DND-41 (cell line): Measurements from ENCODE around the gene PRKAB1.
"Not testable (repeated sequence)": the region's sequence is repeated elsewhere in the genome, so short reads cannot be mapped to it uniquely, and the experiment has no call there.

ENCODE experiments used
- ATAC-seq: fragments of 200-7000 bp; cut with Tn5 transposase; 3 replicates; pipeline ENCODE4 v1.9.1; 2021; ENCODE audit warnings: low read depth; ENCODE audit not compliant: insufficient read depth
- DNase-seq: peaks from one replicate; pipeline ENCODE4 v3.0.0-alpha.2; 2020
- H2AFZ ChIP-seq: 2 replicates; pipeline ENCODE4 v1.6.0; 2012; ENCODE audit warnings: low read depth, low read length
- H3K27ac ChIP-seq: 2 replicates; pipeline ENCODE4 v1.5.1; 2012; ENCODE audit warnings: low read length, inconsistent platforms
- H3K27me3 ChIP-seq: fragments of 200-600 bp; sonication (generic); 2 replicates; pipeline ENCODE4 v1.6.0; 2012; ENCODE audit warnings: low read length, mild to moderate bottlenecking, inconsistent platforms; ENCODE audit not compliant: insufficient read depth, poor library complexity
- H3K36me3 ChIP-seq: 2 replicates; pipeline ENCODE4 v1.5.1; 2012; ENCODE audit warnings: low read length, inconsistent platforms; ENCODE audit not compliant: insufficient read depth
- H3K4me1 ChIP-seq: 2 replicates; pipeline ENCODE4 v1.5.1; 2012; ENCODE audit warnings: mild to moderate bottlenecking, low read length; ENCODE audit not compliant: insufficient read depth
- H3K4me2 ChIP-seq: 2 replicates; pipeline ENCODE4 v1.6.0; 2012; ENCODE audit warnings: mild to moderate bottlenecking, moderate library complexity, low read length, inconsistent platforms; ENCODE audit not compliant: insufficient read depth
- H3K4me3 ChIP-seq, 2 experiments: fragments of 200-600 bp in 1 of 2; shearing (Covaris generic) in 1 of 2; 2 replicates each; pipeline ENCODE4 v1.5.1; 2012 to 2016; ENCODE audit warnings: inconsistent platforms in 2 of 2, low read length in 2 of 2, mild to moderate bottlenecking in 2 of 2, low read depth in 1 of 2, moderate library complexity in 1 of 2
- H3K79me2 ChIP-seq: 2 replicates; pipeline ENCODE4 v1.6.0; 2012; ENCODE audit warnings: low read length, inconsistent platforms; ENCODE audit not compliant: insufficient read depth
- H3K9ac ChIP-seq: 2 replicates; pipeline ENCODE4 v1.6.0; 2012; ENCODE audit warnings: low read depth, mild to moderate bottlenecking, inconsistent platforms, low read length, moderate library complexity
- H3K9me3 ChIP-seq: 2 replicates; pipeline ENCODE4 v1.5.1; 2012; ENCODE audit warnings: low read length, moderate library complexity, mild to moderate bottlenecking, inconsistent platforms; ENCODE audit not compliant: insufficient read depth, severe bottlenecking
- H4K20me1 ChIP-seq: 2 replicates; pipeline ENCODE4 v1.6.0; 2012; ENCODE audit warnings: low read length; ENCODE audit not compliant: insufficient read depth
- EZH2 ChIP-seq: IDR thresholded peaks from 3 replicates; pipeline ENCODE4 v1.6.1; 2012; ENCODE audit warnings: borderline replicate concordance, low read depth, mild to moderate bottlenecking, moderate library complexity, low read length, inconsistent platforms; ENCODE audit not compliant: severe bottlenecking
- TF ChIP-seq, protein P1 (sequence below): IDR thresholded peaks from 2 replicates; pipeline ENCODE4 v1.5.1; 2012; ENCODE audit warnings: borderline replicate concordance, low read length, moderate library complexity, mild to moderate bottlenecking; ENCODE audit not compliant: poor library complexity, severe bottlenecking; ENCODE audit errors: extremely low read depth

Gene PRKAB1, protein sequence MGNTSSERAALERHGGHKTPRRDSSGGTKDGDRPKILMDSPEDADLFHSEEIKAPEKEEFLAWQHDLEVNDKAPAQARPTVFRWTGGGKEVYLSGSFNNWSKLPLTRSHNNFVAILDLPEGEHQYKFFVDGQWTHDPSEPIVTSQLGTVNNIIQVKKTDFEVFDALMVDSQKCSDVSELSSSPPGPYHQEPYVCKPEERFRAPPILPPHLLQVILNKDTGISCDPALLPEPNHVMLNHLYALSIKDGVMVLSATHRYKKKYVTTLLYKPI

DNA sequence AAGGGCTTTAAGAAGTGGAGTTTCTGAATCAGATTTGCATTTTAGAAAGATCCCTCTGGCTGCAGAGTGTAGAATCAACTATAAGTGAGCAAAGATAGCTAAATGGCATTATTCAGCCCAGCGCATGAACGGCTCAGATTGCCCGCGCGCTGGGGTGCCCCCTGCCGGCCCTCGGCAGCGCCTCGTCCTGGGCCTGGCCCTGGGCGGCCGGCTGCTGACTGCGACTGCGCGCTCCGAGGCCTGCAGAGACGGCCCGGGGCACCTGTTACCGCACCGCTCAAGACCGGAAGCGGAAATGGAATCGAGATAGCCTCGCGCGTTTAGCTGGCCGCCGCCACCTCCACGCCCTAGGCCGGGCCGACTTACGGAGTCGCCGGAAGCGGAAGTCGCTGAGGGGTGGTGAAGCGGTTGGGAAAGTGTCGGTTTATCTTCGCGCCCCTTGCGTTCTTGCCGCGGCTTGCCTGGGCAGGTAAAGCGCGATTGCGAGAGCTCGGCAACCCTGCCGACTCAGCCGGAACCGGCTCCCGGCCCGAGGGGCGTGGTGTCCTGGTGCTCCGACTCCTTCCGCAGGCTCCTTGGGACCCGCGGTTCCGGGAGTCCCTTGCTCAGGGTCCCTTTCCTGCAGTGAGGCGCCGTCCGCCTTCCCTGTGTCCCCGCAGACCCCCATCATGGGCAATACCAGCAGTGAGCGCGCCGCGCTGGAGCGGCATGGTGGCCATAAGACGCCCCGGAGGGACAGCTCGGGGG is at the start of gene PRKAB1:
Gene PRKAB1, plus strand, starts transcription at position 557 of the 747 bp plus-strand sequence. Its CDS starts 112 bp downstream, at position 669.
- Histone ChIP-seq H2AFZ (peak within 1 kb of the TSS; percentile 95), H3K9ac (peak within 1 kb of the TSS; percentile 94), H3K36me3 (peaks cover 34% of the 10 kb centered on the region), H4K20me1 (peaks cover 13% of the 10 kb centered on the region; the same call in 1 of the 2 replicates), H3K79me2 (peaks cover 44% of the 10 kb centered on the region), H3K4me3 (peak within 1 kb of the TSS; percentile 67 to 81), H3K27ac (peak within 1 kb of the TSS; percentile 95), H3K27me3 (no peaks in the 10 kb centered on the region), H3K4me2 (peak within 1 kb of the TSS; percentile 58), H3K4me1 (peaks cover 40% of the 10 kb centered on the region), H3K9me3 (no peaks in the 10 kb centered on the region)
- DNase-seq (peak; percentile 98), ATAC-seq (peak; percentile 92)
- TF ChIP-seq, protein P1, sequence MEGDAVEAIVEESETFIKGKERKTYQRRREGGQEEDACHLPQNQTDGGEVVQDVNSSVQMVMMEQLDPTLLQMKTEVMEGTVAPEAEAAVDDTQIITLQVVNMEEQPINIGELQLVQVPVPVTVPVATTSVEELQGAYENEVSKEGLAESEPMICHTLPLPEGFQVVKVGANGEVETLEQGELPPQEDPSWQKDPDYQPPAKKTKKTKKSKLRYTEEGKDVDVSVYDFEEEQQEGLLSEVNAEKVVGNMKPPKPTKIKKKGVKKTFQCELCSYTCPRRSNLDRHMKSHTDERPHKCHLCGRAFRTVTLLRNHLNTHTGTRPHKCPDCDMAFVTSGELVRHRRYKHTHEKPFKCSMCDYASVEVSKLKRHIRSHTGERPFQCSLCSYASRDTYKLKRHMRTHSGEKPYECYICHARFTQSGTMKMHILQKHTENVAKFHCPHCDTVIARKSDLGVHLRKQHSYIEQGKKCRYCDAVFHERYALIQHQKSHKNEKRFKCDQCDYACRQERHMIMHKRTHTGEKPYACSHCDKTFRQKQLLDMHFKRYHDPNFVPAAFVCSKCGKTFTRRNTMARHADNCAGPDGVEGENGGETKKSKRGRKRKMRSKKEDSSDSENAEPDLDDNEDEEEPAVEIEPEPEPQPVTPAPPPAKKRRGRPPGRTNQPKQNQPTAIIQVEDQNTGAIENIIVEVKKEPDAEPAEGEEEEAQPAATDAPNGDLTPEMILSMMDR: peak; percentile 91
- TF ChIP-seq EZH2: no peak

DNA sequence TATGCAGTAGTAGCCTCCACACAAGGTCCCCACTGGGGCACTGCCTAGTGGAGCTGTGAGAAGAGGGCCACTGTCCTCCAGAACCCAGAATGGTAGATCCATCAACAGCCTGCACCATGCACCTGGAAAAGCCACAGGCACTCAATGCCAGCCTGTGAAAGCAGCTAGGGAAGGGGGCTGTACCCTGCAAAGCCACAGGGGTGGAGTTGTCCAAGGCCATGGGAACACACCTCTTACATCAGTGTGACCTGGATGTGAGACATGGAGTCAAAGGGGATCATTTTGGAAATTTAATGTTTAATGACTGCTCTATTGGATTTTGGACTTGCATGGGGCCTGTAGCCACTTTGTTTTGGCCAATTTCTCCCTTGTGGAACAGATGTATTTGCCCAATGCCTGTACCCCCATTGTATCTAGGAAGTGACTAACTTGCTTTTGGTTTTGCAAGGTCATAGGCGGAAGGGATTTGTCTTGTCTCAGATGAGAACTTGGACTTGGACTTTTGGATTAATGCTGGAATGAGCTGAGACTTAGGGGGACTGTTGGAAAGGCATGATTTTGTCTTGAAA is 49.5 kb upstream of the PRKAB1 start:
- not testable (repeated sequence) for H3K4me1 ChIP-seq, H3K27ac ChIP-seq, H3K4me2 ChIP-seq, H3K4me3 ChIP-seq, H3K27me3 ChIP-seq, H2AFZ ChIP-seq, H3K79me2 ChIP-seq, DNase-seq, H4K20me1 ChIP-seq, H3K9me3 ChIP-seq, H3K9ac ChIP-seq, ATAC-seq, H3K36me3 ChIP-seq

DNA sequence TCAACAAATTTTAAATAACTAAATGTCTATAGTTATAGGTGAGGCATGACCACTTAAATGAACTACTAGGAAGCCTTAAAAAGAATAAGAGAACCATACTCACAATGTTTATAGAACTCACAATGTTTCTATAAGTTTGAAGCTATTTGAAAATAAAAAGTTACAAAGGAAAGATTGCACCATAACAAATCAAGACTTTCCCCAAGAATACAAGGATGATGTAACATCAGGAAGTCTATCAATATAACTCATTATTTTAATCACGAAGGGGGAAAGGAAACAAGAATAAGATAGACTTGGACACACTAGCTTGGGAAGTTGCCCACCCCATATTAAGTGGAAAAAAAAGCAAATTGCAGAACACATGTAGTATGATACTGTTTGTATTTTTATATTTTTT is 47.4 kb upstream of the PRKAB1 start:
- no peaks in the 10 kb centered on the region for H3K36me3 ChIP-seq
- H2AFZ ChIP-seq: no peak overlapping the region
- H3K9me3 ChIP-seq: no peaks in the 10 kb centered on the region
- no peaks in the 10 kb centered on the region for H3K79me2 ChIP-seq
- H4K20me1 ChIP-seq: no peaks in the 10 kb centered on the region
- no peak for TF ChIP-seq EZH2
- TF ChIP-seq, protein P1: no peak
- H3K9ac ChIP-seq: no peak overlapping the region
- no peak for ATAC-seq
- no peak overlapping the region for H3K27ac ChIP-seq
- H3K27me3 ChIP-seq: peaks cover 4% of the 10 kb centered on the region
- H3K4me2 ChIP-seq: no peak overlapping the region
- no peak overlapping the region for H3K4me3 ChIP-seq
- no peak for DNase-seq
- no peaks in the 10 kb centered on the region for H3K4me1 ChIP-seq

DNA sequence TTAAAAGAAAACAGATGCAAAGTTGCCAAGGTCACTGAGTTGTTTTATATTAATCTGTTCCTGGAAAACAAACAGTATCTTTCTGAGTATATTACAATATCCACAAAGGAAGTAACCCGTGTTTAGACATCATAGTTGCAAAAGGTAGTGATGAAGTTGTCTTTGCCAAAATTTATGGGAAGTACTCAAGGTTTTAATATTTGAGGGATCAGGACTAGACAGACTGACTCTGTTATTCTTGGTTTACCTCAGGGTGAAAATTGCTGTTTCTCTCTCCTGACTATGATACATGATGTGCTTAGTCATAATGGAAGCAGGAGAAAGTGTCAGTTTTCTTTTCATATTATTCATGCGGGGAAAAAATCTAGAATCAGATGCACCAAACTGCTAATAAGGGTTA is 46.1 kb upstream of the PRKAB1 start:
- Histone ChIP-seq H2AFZ (no peak overlapping the region), H3K27me3 (peaks cover 4% of the 10 kb centered on the region), H3K4me2 (no peak overlapping the region), H3K36me3 (no peaks in the 10 kb centered on the region), H3K4me1 (no peaks in the 10 kb centered on the region), H3K79me2 (no peaks in the 10 kb centered on the region), H3K27ac (no peak overlapping the region), H3K4me3 (no peak overlapping the region), H4K20me1 (no peaks in the 10 kb centered on the region), H3K9me3 (no peaks in the 10 kb centered on the region), H3K9ac (no peak overlapping the region)
- TF ChIP-seq EZH2: no peak
- TF ChIP-seq, protein P1: no peak
- ATAC-seq (no peak), DNase-seq (no peak)
